B cell (primary cell): Measurements from ENCODE around the gene TSPAN31. TPM values are rescaled to one million over a fixed set of nuclear protein-coding genes. Genes with fewer than 3 reads are reported as not detected.

Experiments
- ATAC-seq: fragments of 200-7000 bp; cut with Tn5 transposase; one replicate; pipeline ENCODE4 v1.10.0; 2021; ENCODE audit warnings: low read depth, mild to moderate bottlenecking, moderate number of reproducible peaks, moderate library complexity
- CTCF ChIA-PET: fragments of 350-600 bp; sonication (Branson Sonifier 250); formaldehyde crosslinking; loops from one replicate; lab custom pipeline; 2021; ENCODE audit warnings: antibody characterized with exemption, inconsistent platforms; lab: Charles Lee
- POLR2A ChIA-PET: fragments of 350-600 bp; sonication (Branson Sonifier 250); formaldehyde crosslinking; loops from one replicate; lab custom pipeline; 2021; ENCODE audit warnings: antibody characterized with exemption; lab: Charles Lee
- DNase-seq: peaks from one replicate; pipeline ENCODE4 v3.0.0; 2013
- H2AFZ ChIP-seq: 2 replicates; pipeline ENCODE4 v1.6.1; 2012; ENCODE audit warnings: mild to moderate bottlenecking, low read depth, low read length; ENCODE audit not compliant: insufficient read depth, poor library complexity, severe bottlenecking
- H3K27ac ChIP-seq, 2 donors: 1 replicate in 1 of 2; 2 replicates in 1 of 2; pipeline ENCODE4 v1.5.1; 2012 to 2013; ENCODE audit warnings: low read length in 2 of 2, mild to moderate bottlenecking in 2 of 2, moderate library complexity in 1 of 2
- H3K27me3 ChIP-seq, 4 experiments: fragments of 200-600 bp in 1 of 4; sonication (generic) in 1 of 4; replicated peaks in 1 of 4; 1 replicate in 2 of 4; 2 replicates in 2 of 4; pipeline versions ENCODE4 v1.6.1 to v1.7.0; 2013 to 2016; ENCODE audit warnings: low read length in 3 of 4, mild to moderate bottlenecking in 2 of 4, mixed read lengths in 1 of 4, moderate library complexity in 1 of 4; ENCODE audit not compliant: insufficient read depth in 4 of 4, control insufficient read depth in 3 of 4; ENCODE audit errors: control extremely low read depth in 1 of 4
- H3K36me3 ChIP-seq, 2 experiments: replicated peaks in 1 of 2; 1 replicate in 1 of 2; 2 replicates in 1 of 2; pipeline versions ENCODE4 v1.6.1 to v1.7.1; 2013; ENCODE audit warnings: low read length in 1 of 2; ENCODE audit not compliant: insufficient read depth in 2 of 2, control insufficient read depth in 1 of 2; ENCODE audit errors: control extremely low read depth in 1 of 2, extremely low read depth in 1 of 2
- H3K4me1 ChIP-seq, 2 donors: fragments of 200-600 bp in 1 of 2; sonication (generic) in 1 of 2; 1 replicate in 1 of 2; 2 replicates in 1 of 2; pipeline versions ENCODE4 v1.5.1 to v1.6.1; 2013 to 2017; ENCODE audit warnings: low read length in 2 of 2; ENCODE audit not compliant: control insufficient read depth in 2 of 2, insufficient read depth in 2 of 2
- H3K4me2 ChIP-seq: replicated peaks from 2 replicates; pipeline ENCODE3; 2012; ENCODE audit warnings: mild to moderate bottlenecking, low read depth, low read length; ENCODE audit not compliant: poor library complexity, severe bottlenecking
- H3K4me3 ChIP-seq, 5 experiments: fragments of 200-600 bp in 1 of 5; sonication (generic) in 1 of 5; 1 replicate in 3 of 5; 2 replicates in 2 of 5; pipeline versions ENCODE4 v1.5.1 to v1.7.0; 2011 to 2016; ENCODE audit warnings: low read length in 4 of 5, mild to moderate bottlenecking in 4 of 5, low read depth in 2 of 5, control low read depth in 1 of 5, moderate library complexity in 1 of 5; ENCODE audit not compliant: insufficient read depth in 1 of 5; ENCODE audit errors: control extremely low read depth in 1 of 5, extremely low read depth in 1 of 5
- H3K79me2 ChIP-seq: fragments of 200-600 bp; sonication (generic); one replicate; pipeline ENCODE4 v1.6.0; 2016; ENCODE audit warnings: low read length; ENCODE audit not compliant: control insufficient read depth, insufficient read depth
- H3K9ac ChIP-seq: fragments of 200-600 bp; sonication (generic); 2 replicates; pipeline ENCODE4 v1.6.1; 2017; ENCODE audit warnings: mild to moderate bottlenecking, low read length, moderate library complexity
- H3K9me3 ChIP-seq, 3 donors: one replicate each; pipeline versions ENCODE4 v1.6.1 to v1.7.1; 2013; ENCODE audit warnings: low read length in 2 of 3; ENCODE audit not compliant: control insufficient read depth in 2 of 3, insufficient read depth in 1 of 3; ENCODE audit errors: control extremely low read depth in 1 of 3
- H4K20me1 ChIP-seq: 2 replicates; pipeline ENCODE4 v1.6.0; 2012; ENCODE audit warnings: mild to moderate bottlenecking, low read length; ENCODE audit not compliant: insufficient read depth, control insufficient read depth, poor library complexity, severe bottlenecking
- H3K27ac Mint-ChIP-seq: one replicate; pipeline ENCODE4 v1.8.0; 2021; ENCODE audit warnings: mixed read lengths
- H3K27me3 Mint-ChIP-seq: one replicate; pipeline ENCODE4 v1.8.0; 2021; ENCODE audit warnings: mixed read lengths
- H3K4me1 Mint-ChIP-seq: one replicate; pipeline ENCODE4 v1.8.0; 2021; ENCODE audit warnings: mixed read lengths
- H3K4me3 Mint-ChIP-seq: one replicate; pipeline ENCODE4 v1.8.0; 2021; ENCODE audit warnings: mixed read lengths
- H3K9me3 Mint-ChIP-seq: one replicate; pipeline ENCODE4 v1.8.0; 2022; ENCODE audit warnings: mixed read lengths; ENCODE audit not compliant: insufficient read depth
- EZH2 ChIP-seq: IDR thresholded peaks from 2 replicates; pipeline ENCODE4 v1.6.1; 2012; ENCODE audit warnings: borderline replicate concordance, low read depth, mild to moderate bottlenecking, moderate library complexity, low read length; ENCODE audit not compliant: insufficient read depth, poor library complexity, severe bottlenecking
- WGBS: methylation state at CpG from one replicate; pipeline ENCODE4 v1.1.5; 2013; ENCODE audit warnings: missing lambda C conversion rate; ENCODE audit not compliant: insufficient coverage; 5-methylcytosine and 5-hydroxymethylcytosine counted together
- intact Hi-C: fragments of 100-400 bp; cut with micrococcal nuclease; formaldehyde crosslinking; loops from one replicate; pipeline ENCODE4 v1.10.0; 2022
- polyA plus RNA-seq: library from polyadenylated mRNA; depleted of rRNA; stranded (reverse); fragments of >200 nt; gene quantifications from 2 replicates; pipeline ENCODE4 v1.2.3, GENCODE V29; 2012
- total RNA-seq, 2 donors: library from RNA; stranded (reverse); fragments of 120-200 nt in 1 of 2; gene quantifications; 1 replicate in 1 of 2; 2 replicates in 1 of 2; pipeline versions ENCODE4 v1.2.3 to v1.2.4, GENCODE V29; 2013 to 2022
- TF ChIP-seq, protein P1 (sequence below): fragments of 200-600 bp; IDR thresholded peaks from one replicate; pipeline ENCODE4 v1.8.0; 2022; ENCODE audit warnings: antibody characterized with exemption, mild to moderate bottlenecking

TSPAN31 gene
- total and polyA plus RNA-seq, 2 donors (not counting 1 experiment from before 2014, with no cell fraction given): 24.0 to 29.6 TPM

DNA sequence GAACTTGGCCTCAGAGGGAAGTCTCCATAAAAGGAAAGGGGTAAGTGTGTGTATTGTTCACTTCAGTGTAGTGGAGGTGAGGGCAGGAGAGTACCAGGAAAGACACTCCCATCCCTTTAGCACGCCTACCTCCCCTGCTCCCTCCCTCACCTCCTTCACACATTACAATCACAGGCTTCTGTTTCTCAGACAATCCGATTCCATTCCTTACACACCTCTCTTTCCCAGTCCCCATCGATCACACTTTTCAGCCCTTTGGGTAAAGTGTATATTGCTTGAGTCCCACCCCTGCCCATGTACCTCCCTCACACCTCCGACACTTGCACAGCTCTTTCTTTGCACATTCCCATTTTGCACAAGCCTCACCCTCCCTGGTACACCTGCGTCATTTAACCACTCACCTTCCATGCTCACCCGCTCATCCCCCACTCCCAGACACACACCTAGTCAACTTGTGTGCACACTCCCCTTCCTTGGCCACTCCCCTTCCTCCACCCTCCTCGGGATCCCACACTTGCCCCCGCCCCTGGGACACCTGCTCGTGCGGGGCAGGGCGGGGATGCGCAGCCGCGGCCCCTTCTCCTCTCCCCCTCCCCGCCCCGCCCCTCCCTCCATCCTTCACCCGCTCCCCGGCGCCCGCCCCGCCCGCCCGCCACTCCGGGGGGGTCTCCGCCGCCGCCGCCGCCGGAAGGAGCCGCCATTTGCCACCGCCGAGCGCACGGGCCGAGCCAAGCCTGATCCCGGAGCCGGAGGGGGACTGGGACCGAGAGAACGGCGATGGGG lies 9.8 kb downstream of the TSPAN31 start, which contains the start of gene MARCHF9:
Gene MARCHF9 (plus strand): TSS at position 693 of the 783 bp plus-strand sequence. CDS start 426 bp downstream, outside the sequence.
- peaks cover 1 to 36% of the 10 kb centered on the region in 2 experiments for H3K36me3 ChIP-seq
- H3K79me2 ChIP-seq: peaks cover 43% of the 10 kb centered on the region
- no peak for TF ChIP-seq EZH2
- TF ChIP-seq, protein P1, sequence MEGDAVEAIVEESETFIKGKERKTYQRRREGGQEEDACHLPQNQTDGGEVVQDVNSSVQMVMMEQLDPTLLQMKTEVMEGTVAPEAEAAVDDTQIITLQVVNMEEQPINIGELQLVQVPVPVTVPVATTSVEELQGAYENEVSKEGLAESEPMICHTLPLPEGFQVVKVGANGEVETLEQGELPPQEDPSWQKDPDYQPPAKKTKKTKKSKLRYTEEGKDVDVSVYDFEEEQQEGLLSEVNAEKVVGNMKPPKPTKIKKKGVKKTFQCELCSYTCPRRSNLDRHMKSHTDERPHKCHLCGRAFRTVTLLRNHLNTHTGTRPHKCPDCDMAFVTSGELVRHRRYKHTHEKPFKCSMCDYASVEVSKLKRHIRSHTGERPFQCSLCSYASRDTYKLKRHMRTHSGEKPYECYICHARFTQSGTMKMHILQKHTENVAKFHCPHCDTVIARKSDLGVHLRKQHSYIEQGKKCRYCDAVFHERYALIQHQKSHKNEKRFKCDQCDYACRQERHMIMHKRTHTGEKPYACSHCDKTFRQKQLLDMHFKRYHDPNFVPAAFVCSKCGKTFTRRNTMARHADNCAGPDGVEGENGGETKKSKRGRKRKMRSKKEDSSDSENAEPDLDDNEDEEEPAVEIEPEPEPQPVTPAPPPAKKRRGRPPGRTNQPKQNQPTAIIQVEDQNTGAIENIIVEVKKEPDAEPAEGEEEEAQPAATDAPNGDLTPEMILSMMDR: no peak
- intact Hi-C loops: loop anchor here (5.0 to 10.0 kb wide), 7 partner anchors 78 to 1637 kb away; partner anchors contain the start of genes CTDSP2, GLI1, INHBE and MARS1
- peak within 1 kb of the TSS; percentile 95 for H3K27ac Mint-ChIP-seq
- peak within 1 kb of the TSS; percentile 67 to 87 (median 85) for H3K4me3 ChIP-seq
- H2AFZ ChIP-seq: peak within 1 kb of the TSS; percentile 55
- ATAC-seq (peak; percentile 42), DNase-seq (peak; percentile 88)
- H3K4me1 ChIP-seq: peaks cover 41 to 64% of the 10 kb centered on the region in 2 donors
- ChIA-PET CTCF (interaction anchor here (1.2 to 2.6 kb wide), 4 partner anchors 18 to 150 kb away, joined by 5 to 31 read pairs (median 6); partner anchors contain the start of genes EEF1AKMT3, METTL1 and TSFM), POLR2A (interaction anchor here (0.6 to 1.0 kb wide), 2 partner anchors 10 to 92 kb away, joined by 3 to 4 read pairs; partner anchors contain the start of genes CTDSP2 and TSPAN31)
- no peaks in the 10 kb centered on the region for H3K27me3 ChIP-seq
- peaks cover 36% of the 10 kb centered on the region for H4K20me1 ChIP-seq
- H3K9me3 ChIP-seq: no peaks in the 10 kb centered on the region
- no peaks in the 10 kb centered on the region for H3K27me3 Mint-ChIP-seq
- under 1% methylated on average over 24 of the region's 41 CpGs for WGBS
- peak within 1 kb of the TSS; percentile 90 to 98 for H3K27ac ChIP-seq
- no peaks in the 10 kb centered on the region for H3K9me3 Mint-ChIP-seq
- peak within 1 kb of the TSS; percentile 80 for H3K9ac ChIP-seq
- H3K4me1 Mint-ChIP-seq: peaks cover 67% of the 10 kb centered on the region
- H3K4me3 Mint-ChIP-seq: peak within 1 kb of the TSS; percentile 96
- H3K4me2 ChIP-seq: peak within 1 kb of the TSS; percentile 90
